Mesendoderm (in vitro differentiated cells): ENCODE measurements around the gene WDR75.
A peak's percentile ranks its signal among the peaks of the same experiment; 100 is the strongest.

Experiments
- DNase-seq: peaks from one replicate; pipeline ENCODE4 v3.0.0; 2013
- H2AK5ac ChIP-seq: 2 replicates; pipeline ENCODE4 v1.6.1; 2013; ENCODE audit warnings: low read length, inconsistent platforms
- H2BK120ac ChIP-seq: 2 replicates; pipeline ENCODE4 v1.6.1; 2013; ENCODE audit warnings: low read depth, mild to moderate bottlenecking, low read length, moderate library complexity, mixed read lengths
- H2BK15ac ChIP-seq: replicated peaks from 2 replicates; pipeline ENCODE4 v1.6.1; 2013; ENCODE audit warnings: low read depth, mild to moderate bottlenecking, moderate library complexity
- H2BK5ac ChIP-seq: 2 replicates; pipeline ENCODE4 v1.6.1; 2013; ENCODE audit warnings: low read length, inconsistent platforms
- H3K18ac ChIP-seq: 2 replicates; pipeline ENCODE4 v1.6.1; 2013; ENCODE audit warnings: mild to moderate bottlenecking, low read length, mixed read lengths
- H3K23ac ChIP-seq: one replicate; pipeline ENCODE4 v1.6.1; 2013; ENCODE audit warnings: low read length
- H3K27ac ChIP-seq: 2 replicates; pipeline ENCODE4 v1.5.1; 2013; ENCODE audit warnings: low read depth, mild to moderate bottlenecking, inconsistent platforms, low read length, moderate library complexity
- H3K27me3 ChIP-seq: 2 replicates; pipeline ENCODE4 v1.6.1; 2013; ENCODE audit warnings: low read length, control low read depth, mild to moderate bottlenecking, inconsistent platforms; ENCODE audit not compliant: insufficient read depth, poor library complexity
- H3K36me3 ChIP-seq: 2 replicates; pipeline ENCODE4 v1.6.1; 2013; ENCODE audit warnings: low read length, inconsistent platforms; ENCODE audit not compliant: control insufficient read depth, insufficient read depth
- H3K4ac ChIP-seq: one replicate; pipeline ENCODE4 v1.6.1; 2013; ENCODE audit warnings: low read depth, mild to moderate bottlenecking, low read length, moderate library complexity
- H3K4me1 ChIP-seq: 2 replicates; pipeline ENCODE4 v1.6.1; 2013; ENCODE audit warnings: low read depth, low read length, inconsistent platforms; ENCODE audit not compliant: control insufficient read depth
- H3K4me2 ChIP-seq: 2 replicates; pipeline ENCODE4 v1.6.1; 2013; ENCODE audit warnings: low read length
- H3K4me3 ChIP-seq: 2 replicates; pipeline ENCODE4 v1.5.1; 2013; ENCODE audit warnings: mild to moderate bottlenecking, low read length
- H3K56ac ChIP-seq: one replicate; pipeline ENCODE4 v1.6.1; 2013; ENCODE audit warnings: low read length
- H3K79me1 ChIP-seq: 2 replicates; pipeline ENCODE4 v1.6.1; 2013; ENCODE audit warnings: low read length, inconsistent platforms
- H3K79me2 ChIP-seq: 2 replicates; pipeline ENCODE4 v1.6.1; 2013; ENCODE audit warnings: mild to moderate bottlenecking, low read length; ENCODE audit not compliant: control insufficient read depth, insufficient read depth
- H3K9ac ChIP-seq: 2 replicates; pipeline ENCODE4 v1.6.1; 2013; ENCODE audit warnings: low read length, inconsistent platforms
- H4K5ac ChIP-seq: one replicate; pipeline ENCODE4 v1.6.1; 2013; ENCODE audit warnings: low read length
- H4K8ac ChIP-seq: one replicate; pipeline ENCODE4 v1.6.1; 2013; ENCODE audit warnings: low read depth, mild to moderate bottlenecking, control low read depth, low read length, moderate library complexity
- WGBS: extraction: QIAGEN DNeasy Blood & Tissue Kit; methylation state at CpG from one replicate; pipeline ENCODE4 v1.1.7; 2013; ENCODE audit warnings: low lambda C conversion rate, missing lambda C conversion rate; ENCODE audit not compliant: insufficient coverage; ENCODE audit errors: extremely low coverage; 5-methylcytosine and 5-hydroxymethylcytosine counted together

Gene WDR75

GRCh38 chr2:189465478-189465877 lies 24.2 kb downstream of the WDR75 start:
- peaks cover 14% of the 10 kb centered on the region for H3K36me3 ChIP-seq
- no peak for DNase-seq
- no peaks in the 10 kb centered on the region for H3K4me1 ChIP-seq
- no peak overlapping the region for H2AK5ac ChIP-seq
- H2BK5ac ChIP-seq = no peak overlapping the region
- H4K5ac ChIP-seq = no peak overlapping the region
- peak overlapping the region; percentile 28 for H3K27ac ChIP-seq
- H3K56ac ChIP-seq = no peak overlapping the region
- no peak overlapping the region for H3K4ac ChIP-seq
- H3K79me2 ChIP-seq = no peaks in the 10 kb centered on the region
- no peaks in the 10 kb centered on the region for H3K79me1 ChIP-seq
- no peak overlapping the region for H3K18ac ChIP-seq
- no peak overlapping the region for H2BK15ac ChIP-seq
- no peaks in the 10 kb centered on the region for H3K27me3 ChIP-seq
- H4K8ac ChIP-seq = no peak overlapping the region
- H3K9ac ChIP-seq = no peak overlapping the region
- H2BK120ac ChIP-seq = no peak overlapping the region
- no peak overlapping the region for H3K23ac ChIP-seq
- H3K4me2 ChIP-seq = no peak overlapping the region
- no peak overlapping the region for H3K4me3 ChIP-seq
- no CpG with 5 or more reads among the region's 3 CpGs for WGBS

- H3K4me1 ChIP-seq = no peaks in the 10 kb centered on the region
- no peak overlapping the region for H4K8ac ChIP-seq
- no peaks in the 10 kb centered on the region for H3K79me2 ChIP-seq
- no peak overlapping the region for H3K9ac ChIP-seq
- H2AK5ac ChIP-seq = no peak overlapping the region
- H3K4me2 ChIP-seq = no peak overlapping the region
- H3K27ac ChIP-seq = no peak overlapping the region
- DNase-seq = no peak
- H3K4me3 ChIP-seq = no peak overlapping the region
- H2BK5ac ChIP-seq = no peak overlapping the region
- H2BK15ac ChIP-seq = no peak overlapping the region
- no peak overlapping the region for H3K23ac ChIP-seq
- WGBS = no CpG with 5 or more reads among the region's 4 CpGs
- no peak overlapping the region for H3K18ac ChIP-seq
- H3K27me3 ChIP-seq = no peaks in the 10 kb centered on the region
- peaks cover 14% of the 10 kb centered on the region for H3K36me3 ChIP-seq
- no peak overlapping the region for H4K5ac ChIP-seq
- H2BK120ac ChIP-seq = no peak overlapping the region
- H3K56ac ChIP-seq = no peak overlapping the region
- H3K79me1 ChIP-seq = no peaks in the 10 kb centered on the region
- no peak overlapping the region for H3K4ac ChIP-seq
These were observed 24.8 kb downstream of the WDR75 start for GRCh38 chr2:189466046-189466445.

GRCh38 chr2:189466656-189467055 lies 25.4 kb downstream of the WDR75 start:
- Histone ChIP-seq H2BK15ac (no peak overlapping the region), H3K27ac (no peak overlapping the region), H4K8ac (no peak overlapping the region), H2BK120ac (no peak overlapping the region), H3K9ac (no peak overlapping the region), H3K18ac (no peak overlapping the region), H3K79me1 (no peaks in the 10 kb centered on the region), H3K79me2 (no peaks in the 10 kb centered on the region), H2AK5ac (no peak overlapping the region), H3K56ac (no peak overlapping the region), H3K4me2 (no peak overlapping the region), H3K4ac (no peak overlapping the region), H3K4me1 (no peaks in the 10 kb centered on the region), H3K4me3 (no peak overlapping the region), H4K5ac (no peak overlapping the region), H3K23ac (no peak overlapping the region), H3K27me3 (no peaks in the 10 kb centered on the region), H2BK5ac (no peak overlapping the region), H3K36me3 (peaks cover 14% of the 10 kb centered on the region)
- DNase-seq = peak; percentile 63

- no peak overlapping the region for H3K18ac ChIP-seq
- H2BK5ac ChIP-seq = no peak overlapping the region
- no peak overlapping the region for H3K27ac ChIP-seq
- no peak overlapping the region for H2BK120ac ChIP-seq
- H4K5ac ChIP-seq = no peak overlapping the region
- DNase-seq = no peak
- no CpG with 5 or more reads among the region's 1 CpG for WGBS
- H3K4me2 ChIP-seq = no peak overlapping the region
- no peak overlapping the region for H2AK5ac ChIP-seq
- no peak overlapping the region for H3K4ac ChIP-seq
- no peak overlapping the region for H3K56ac ChIP-seq
- H3K4me3 ChIP-seq = no peak overlapping the region
- H3K36me3 ChIP-seq = peaks cover 14% of the 10 kb centered on the region
- no peaks in the 10 kb centered on the region for H3K4me1 ChIP-seq
- no peak overlapping the region for H2BK15ac ChIP-seq
- no peak overlapping the region for H3K9ac ChIP-seq
- H3K27me3 ChIP-seq = no peaks in the 10 kb centered on the region
- no peaks in the 10 kb centered on the region for H3K79me1 ChIP-seq
- no peaks in the 10 kb centered on the region for H3K79me2 ChIP-seq
- H4K8ac ChIP-seq = no peak overlapping the region
- no peak overlapping the region for H3K23ac ChIP-seq
These were observed 25.9 kb downstream of the WDR75 start for GRCh38 chr2:189467160-189467559.

- no peaks in the 10 kb centered on the region for H3K79me2 ChIP-seq
- H3K79me1 ChIP-seq = no peaks in the 10 kb centered on the region
- H3K4me3 ChIP-seq = no peak overlapping the region
- no peak overlapping the region for H2AK5ac ChIP-seq
- H3K27ac ChIP-seq = no peak overlapping the region
- no peak overlapping the region for H2BK120ac ChIP-seq
- peaks cover 14% of the 10 kb centered on the region for H3K36me3 ChIP-seq
- no peaks in the 10 kb centered on the region for H3K4me1 ChIP-seq
- no peaks in the 10 kb centered on the region for H3K27me3 ChIP-seq
- no peak overlapping the region for H2BK15ac ChIP-seq
- H4K8ac ChIP-seq = no peak overlapping the region
- no peak overlapping the region for H4K5ac ChIP-seq
- H3K18ac ChIP-seq = no peak overlapping the region
- no peak overlapping the region for H2BK5ac ChIP-seq
- no peak overlapping the region for H3K4me2 ChIP-seq
- no peak overlapping the region for H3K4ac ChIP-seq
- no peak overlapping the region for H3K56ac ChIP-seq
- H3K23ac ChIP-seq = no peak overlapping the region
- DNase-seq = no peak
- WGBS = no CpG with 5 or more reads among the region's 4 CpGs
- H3K9ac ChIP-seq = no peak overlapping the region
These were observed 26.3 kb downstream of the WDR75 start for GRCh38 chr2:189467593-189467992.

GRCh38 chr2:189474526-189474925 lies 33.3 kb downstream of the WDR75 start:
- Histone ChIP-seq H3K4me3 (no peak overlapping the region), H3K4ac (no peak overlapping the region), H3K79me2 (no peaks in the 10 kb centered on the region), H3K18ac (no peak overlapping the region), H2AK5ac (no peak overlapping the region), H3K56ac (no peak overlapping the region), H4K5ac (no peak overlapping the region), H3K27me3 (no peaks in the 10 kb centered on the region), H3K79me1 (no peaks in the 10 kb centered on the region), H2BK15ac (no peak overlapping the region), H3K4me2 (no peak overlapping the region), H3K36me3 (peaks cover 5% of the 10 kb centered on the region), H2BK120ac (no peak overlapping the region), H2BK5ac (no peak overlapping the region), H3K27ac (no peak overlapping the region), H3K9ac (no peak overlapping the region), H4K8ac (no peak overlapping the region), H3K4me1 (no peaks in the 10 kb centered on the region), H3K23ac (no peak overlapping the region)
- DNase-seq = no peak
- WGBS = no CpG with 5 or more reads among the region's 4 CpGs
